ENCODE measurements around the gene NXPE1. TPM values are rescaled to one million over a fixed set of nuclear protein-coding genes. Genes with fewer than 3 reads are reported as not detected.

The NXPE1 gene
- total RNA-seq, 1 donor from 2014 or later = not detected

GRCh38 chr11:114564831-114565230, 5.2 kb upstream of the NXPE1 start:
- Histone ChIP-seq H3K79me2 (ENCODE audit: insufficient read depth, low read length) (no peaks in the 10 kb centered on the region), H3K27me3 (ENCODE audit: insufficient read depth, low read length) (no peaks in the 10 kb centered on the region), H3K4me3 (ENCODE audit: insufficient read depth, low read depth, low read length) (no peak overlapping the region), H3K36me3 (ENCODE audit: insufficient read depth, low read length) (no peaks in the 10 kb centered on the region), H3K9me3 (ENCODE audit: insufficient read depth, low read depth, low read length) (no peaks in the 10 kb centered on the region), H3K27ac (ENCODE audit: low read depth, low read length) (no peak overlapping the region), H4K20me1 (ENCODE audit: insufficient read depth, low read length) (no peaks in the 10 kb centered on the region), H3K4me2 (ENCODE audit: low read length) (no peak overlapping the region), H2AFZ (ENCODE audit: low read depth, low read length) (no peak overlapping the region), H3K4me1 (ENCODE audit: insufficient read depth, low read length) (no peaks in the 10 kb centered on the region), H3K9ac (ENCODE audit: low read length) (no peak overlapping the region)
- TF ChIP-seq CTCF (IDR thresholded peaks at IDR 0.05; ENCODE audit: insufficient read depth, low read depth, low read length) (no peak), EZH2 (IDR thresholded peaks at IDR 0.05; ENCODE audit: insufficient read depth, low read length) (no peak)
- Mint-ChIP-seq H3K4me3 (ENCODE audit: unreplicated experiment) (no peak overlapping the region), H3K9me3 (ENCODE audit: unreplicated experiment) (no peaks in the 10 kb centered on the region), H3K27ac (ENCODE audit: unreplicated experiment) (no peak overlapping the region), H3K36me3 (ENCODE audit: low read depth, unreplicated experiment) (no peaks in the 10 kb centered on the region), H3K4me1 (ENCODE audit: low read depth, unreplicated experiment) (peaks cover 6% of the 10 kb centered on the region), H3K27me3 (ENCODE audit: low read depth, unreplicated experiment) (no peaks in the 10 kb centered on the region)
- DNase-seq (ENCODE audit: low read depth) (peak; percentile 45), FAIRE-seq (no peak)

- Histone ChIP-seq H3K36me3 (ENCODE audit: insufficient read depth, low read length) (no peaks in the 10 kb centered on the region), H3K9me3 (ENCODE audit: insufficient read depth, low read depth, low read length) (no peaks in the 10 kb centered on the region), H3K79me2 (ENCODE audit: insufficient read depth, low read length) (no peaks in the 10 kb centered on the region), H2AFZ (ENCODE audit: low read depth, low read length) (no peak overlapping the region), H3K4me2 (ENCODE audit: low read length) (peak overlapping the region; percentile 39), H3K4me3 (ENCODE audit: insufficient read depth, low read depth, low read length) (no peak overlapping the region), H4K20me1 (ENCODE audit: insufficient read depth, low read length) (no peaks in the 10 kb centered on the region), H3K27me3 (ENCODE audit: insufficient read depth, low read length) (no peaks in the 10 kb centered on the region), H3K9ac (ENCODE audit: low read length) (no peak overlapping the region), H3K27ac (ENCODE audit: low read depth, low read length) (no peak overlapping the region), H3K4me1 (ENCODE audit: insufficient read depth, low read length) (no peaks in the 10 kb centered on the region)
- Mint-ChIP-seq H3K36me3 (ENCODE audit: low read depth, unreplicated experiment) (no peaks in the 10 kb centered on the region), H3K4me3 (ENCODE audit: unreplicated experiment) (no peak overlapping the region), H3K27ac (ENCODE audit: unreplicated experiment) (no peak overlapping the region), H3K27me3 (ENCODE audit: low read depth, unreplicated experiment) (no peaks in the 10 kb centered on the region), H3K9me3 (ENCODE audit: unreplicated experiment) (no peaks in the 10 kb centered on the region), H3K4me1 (ENCODE audit: low read depth, unreplicated experiment) (peaks cover 8% of the 10 kb centered on the region)
- DNase-seq (ENCODE audit: low read depth) = peak; percentile 49
- no peak for FAIRE-seq
- no peak for TF ChIP-seq EZH2 (IDR thresholded peaks at IDR 0.05; ENCODE audit: insufficient read depth, low read length)
- no peak for TF ChIP-seq CTCF (IDR thresholded peaks at IDR 0.05; ENCODE audit: insufficient read depth, low read depth, low read length)
These were observed 3.4 kb upstream of the NXPE1 start for GRCh38 chr11:114563077-114563476.

GRCh38 chr11:114562166-114562916, 2.7 kb upstream of the NXPE1 start:
- Histone ChIP-seq H3K79me2 (ENCODE audit: insufficient read depth, low read length) (no peaks in the 10 kb centered on the region), H3K9me3 (ENCODE audit: insufficient read depth, low read depth, low read length) (no peaks in the 10 kb centered on the region), H3K27me3 (ENCODE audit: insufficient read depth, low read length) (no peaks in the 10 kb centered on the region), H2AFZ (ENCODE audit: low read depth, low read length) (no peak overlapping the region), H3K4me1 (ENCODE audit: insufficient read depth, low read length) (no peaks in the 10 kb centered on the region), H4K20me1 (ENCODE audit: insufficient read depth, low read length) (no peaks in the 10 kb centered on the region), H3K4me2 (ENCODE audit: low read length) (peak overlapping the region; percentile 39), H3K27ac (ENCODE audit: low read depth, low read length) (no peak overlapping the region), H3K4me3 (ENCODE audit: insufficient read depth, low read depth, low read length) (no peak overlapping the region), H3K36me3 (ENCODE audit: insufficient read depth, low read length) (no peaks in the 10 kb centered on the region), H3K9ac (ENCODE audit: low read length) (no peak overlapping the region)
- DNase-seq (ENCODE audit: low read depth) (peak; percentile 80), FAIRE-seq (peak; percentile 69)
- Mint-ChIP-seq H3K27me3 (ENCODE audit: low read depth, unreplicated experiment) (no peaks in the 10 kb centered on the region), H3K9me3 (ENCODE audit: unreplicated experiment) (no peaks in the 10 kb centered on the region), H3K4me1 (ENCODE audit: low read depth, unreplicated experiment) (peaks cover 8% of the 10 kb centered on the region), H3K27ac (ENCODE audit: unreplicated experiment) (no peak overlapping the region), H3K4me3 (ENCODE audit: unreplicated experiment) (no peak overlapping the region), H3K36me3 (ENCODE audit: low read depth, unreplicated experiment) (no peaks in the 10 kb centered on the region)
- TF ChIP-seq CTCF (IDR thresholded peaks at IDR 0.05; ENCODE audit: insufficient read depth, low read depth, low read length) = no peak

Measured in astrocyte (in vitro differentiated cells and primary cell).